ENCODE results near the gene LCORL.
"Not testable (repeated sequence)": the region's sequence is repeated elsewhere in the genome, so short reads cannot be mapped to it uniquely, and the experiment has no call there.

LCORL gene

DNA sequence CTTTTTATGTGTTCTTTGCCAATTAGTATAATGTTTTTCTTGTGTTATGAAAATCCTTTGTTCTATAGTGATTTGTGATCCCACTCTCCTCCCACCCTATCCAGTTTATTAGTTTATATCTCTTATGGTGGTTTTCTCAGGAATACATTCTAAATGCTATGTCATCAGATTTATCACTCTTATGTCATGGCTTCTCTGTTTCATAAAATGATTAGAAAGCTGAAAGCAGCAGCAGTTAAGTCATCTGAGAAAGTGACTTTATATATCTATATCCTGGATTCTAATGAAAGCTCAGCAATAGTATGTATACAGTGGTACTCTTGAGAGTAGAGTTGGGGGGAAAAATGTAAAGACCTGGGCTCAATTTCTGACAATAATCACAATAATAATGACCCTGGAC, 169.6 kb downstream of the LCORL start:
- DNase-seq (ENCODE audit: low read depth) = no peak

DNA sequence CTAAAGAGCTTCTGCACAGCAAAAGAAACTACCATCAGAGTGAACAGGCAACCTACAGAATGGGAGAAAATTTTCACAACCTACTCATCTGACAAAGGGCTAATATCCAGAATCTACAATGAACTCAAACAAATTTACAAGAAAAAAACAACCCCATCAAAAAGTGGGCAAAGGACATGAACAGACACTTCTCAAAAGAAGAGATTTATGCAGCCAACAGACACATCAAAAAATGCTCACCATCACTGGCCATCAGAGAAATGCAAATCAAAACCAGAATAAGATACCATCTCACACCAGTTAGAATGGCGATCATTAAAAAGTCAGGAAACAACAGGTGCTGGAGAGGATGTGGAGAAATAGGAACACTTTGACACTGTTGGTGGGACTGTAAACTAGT, 171.3 kb downstream of the LCORL start:
- not testable (repeated sequence) for DNase-seq (ENCODE audit: low read depth)

DNA sequence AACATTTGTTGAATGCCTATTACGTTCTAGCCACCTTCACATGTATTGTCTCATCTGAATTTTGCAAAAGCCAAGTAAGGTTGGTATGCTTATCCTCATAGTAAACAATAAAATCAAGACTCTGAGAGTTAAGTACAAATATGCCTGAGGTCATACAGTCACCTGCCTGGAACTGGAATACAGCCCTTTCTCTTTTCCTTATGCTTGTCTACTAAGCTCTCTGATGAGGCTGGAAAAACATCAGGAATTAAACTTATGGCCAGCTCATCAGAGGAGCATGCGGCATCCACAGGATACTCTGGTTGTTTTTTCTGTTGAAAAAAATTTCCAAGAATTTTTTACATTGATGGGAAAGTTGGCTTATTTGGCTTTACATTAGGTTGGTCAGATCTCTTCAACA, 175.3 kb downstream of the LCORL start:
- no peak for DNase-seq (ENCODE audit: low read depth)

DNA sequence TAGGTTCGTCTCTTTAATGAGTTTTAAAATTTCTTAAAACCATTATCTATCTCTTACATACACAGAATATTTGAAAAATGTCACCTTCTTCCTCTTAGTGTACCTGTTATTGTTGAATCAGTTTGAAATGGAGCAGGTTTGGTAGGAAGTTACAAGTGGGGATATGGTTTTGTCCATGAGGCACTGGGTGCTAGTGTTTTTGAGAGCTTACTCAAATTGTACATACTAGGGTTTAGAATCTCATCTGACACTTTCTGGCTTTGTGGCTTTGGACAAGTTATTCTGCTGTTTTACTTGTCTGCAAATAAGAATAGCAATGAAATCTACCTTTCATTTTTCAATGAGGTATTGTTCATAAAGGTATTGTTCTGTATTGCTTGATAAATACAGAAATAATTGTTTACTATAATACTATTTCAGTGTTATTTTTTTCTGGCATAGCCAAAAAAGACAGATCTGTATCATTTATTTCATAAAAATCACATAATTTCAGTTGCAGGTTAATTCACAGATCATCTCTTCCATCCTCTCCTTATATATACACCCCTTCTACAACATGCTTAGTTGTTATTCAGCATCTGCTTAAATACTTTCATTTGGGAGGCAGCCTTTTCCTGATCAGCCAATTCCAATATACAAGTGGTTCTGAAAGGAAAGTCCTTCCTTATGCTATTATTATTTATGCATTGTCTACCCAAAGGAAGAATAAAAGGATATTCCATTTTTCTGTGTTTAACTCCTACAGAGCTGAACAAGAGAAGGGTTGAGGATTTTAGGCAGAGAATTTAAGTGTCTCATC, 197.5 kb downstream of the LCORL start:
- DNase-seq (ENCODE audit: low read depth) = no peak

DNA sequence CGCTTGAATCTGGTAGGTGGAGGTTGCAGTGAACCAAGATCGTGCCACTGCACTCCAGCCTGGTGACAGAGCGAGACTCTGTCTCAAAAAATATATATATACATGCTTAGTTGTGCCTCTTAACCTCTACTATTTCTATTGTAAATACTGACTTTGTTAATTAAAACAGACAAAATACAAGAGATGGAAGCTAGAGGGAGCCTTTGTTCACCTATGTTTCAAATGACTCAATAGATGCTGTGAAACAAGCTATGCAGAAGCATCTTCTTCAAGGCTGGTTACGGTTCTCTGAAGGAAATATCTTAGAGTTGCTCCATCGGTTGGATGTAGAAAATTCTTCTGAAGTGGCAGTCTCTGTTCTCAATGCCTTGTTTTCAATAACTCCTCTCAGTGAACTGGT, 204.5 kb downstream of the LCORL start:
- DNase-seq (ENCODE audit: low read depth) = peak; percentile 81

DNA sequence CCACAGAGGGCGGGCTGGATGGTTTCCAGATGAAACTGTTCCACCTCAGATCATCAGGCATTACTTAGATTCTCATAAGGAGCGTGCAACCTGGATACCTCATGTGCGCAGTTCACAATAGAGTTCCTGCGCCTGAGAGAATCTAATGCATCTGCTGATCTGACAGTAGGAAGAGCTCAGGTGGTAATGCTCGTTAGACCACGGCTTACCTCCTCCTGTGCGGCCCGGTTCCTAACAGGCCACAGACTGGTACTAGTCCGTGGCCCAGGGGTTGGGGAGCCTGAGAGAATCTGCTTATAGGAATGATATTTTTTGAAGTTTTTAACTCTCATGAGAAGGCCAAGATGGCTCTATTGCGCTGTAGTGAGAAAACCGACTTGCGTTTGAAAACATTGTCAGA, 205.4 kb downstream of the LCORL start:
- DNase-seq (ENCODE audit: low read depth) = no peak

DNA sequence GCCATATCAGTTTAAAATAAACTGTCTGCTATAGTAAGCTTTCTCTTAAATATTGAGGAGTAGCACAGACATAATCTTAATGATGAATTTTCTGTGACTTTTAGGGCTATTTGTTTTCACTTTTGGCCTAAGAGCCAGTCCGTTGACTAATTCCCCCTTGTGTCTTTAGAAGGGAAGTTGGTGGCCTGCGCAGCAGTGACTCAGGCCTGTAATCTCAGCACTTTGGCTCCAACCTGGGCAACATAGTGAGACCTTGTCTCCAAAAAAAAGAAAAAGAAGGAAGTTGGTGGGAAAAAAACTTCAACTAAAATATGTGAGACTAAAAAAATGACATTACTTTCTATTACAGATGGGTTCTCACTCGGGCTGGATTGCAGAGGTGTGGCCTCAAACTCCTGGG, 207.4 kb downstream of the LCORL start:
- DNase-seq (ENCODE audit: low read depth) = peak; percentile 44

DNA sequence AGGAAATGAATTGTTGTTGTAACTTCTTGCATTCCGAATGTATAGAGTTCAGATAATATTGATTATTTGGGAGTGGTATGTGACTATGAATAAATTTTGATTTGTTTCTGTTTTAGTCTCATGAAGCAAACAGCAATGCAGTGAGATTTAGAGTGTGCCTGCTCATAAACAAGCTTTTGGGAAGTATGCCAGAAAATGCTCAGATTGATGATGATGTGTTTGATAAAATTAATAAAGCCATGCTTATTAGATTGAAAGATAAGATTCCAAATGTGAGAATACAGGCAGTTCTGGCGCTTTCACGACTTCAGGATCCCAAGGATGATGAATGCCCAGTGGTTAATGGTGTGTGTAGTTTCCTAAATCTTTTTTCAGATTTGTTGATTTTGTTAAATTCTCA, 208.8 kb downstream of the LCORL start:
- DNase-seq (ENCODE audit: low read depth) = peak; percentile 4

DNA sequence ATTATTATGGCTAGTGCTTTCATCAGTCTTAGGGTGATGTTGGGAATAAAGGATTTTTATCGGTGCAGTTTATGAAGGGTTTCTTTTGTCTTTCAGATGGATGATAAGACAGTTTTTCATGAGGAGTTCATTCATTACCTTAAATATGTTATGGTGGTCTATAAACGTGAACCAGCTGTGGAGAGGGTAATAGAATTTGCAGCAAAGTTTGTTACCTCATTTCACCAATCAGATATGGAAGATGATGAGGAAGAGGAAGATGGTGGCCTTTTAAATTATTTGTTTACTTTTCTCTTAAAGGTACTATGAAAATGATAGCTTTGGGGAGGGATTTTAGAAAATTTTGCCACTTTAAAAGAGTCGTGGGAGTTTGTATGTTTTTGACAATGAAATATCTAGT, 209.4 kb downstream of the LCORL start:
- DNase-seq (ENCODE audit: low read depth) = no peak

DNA sequence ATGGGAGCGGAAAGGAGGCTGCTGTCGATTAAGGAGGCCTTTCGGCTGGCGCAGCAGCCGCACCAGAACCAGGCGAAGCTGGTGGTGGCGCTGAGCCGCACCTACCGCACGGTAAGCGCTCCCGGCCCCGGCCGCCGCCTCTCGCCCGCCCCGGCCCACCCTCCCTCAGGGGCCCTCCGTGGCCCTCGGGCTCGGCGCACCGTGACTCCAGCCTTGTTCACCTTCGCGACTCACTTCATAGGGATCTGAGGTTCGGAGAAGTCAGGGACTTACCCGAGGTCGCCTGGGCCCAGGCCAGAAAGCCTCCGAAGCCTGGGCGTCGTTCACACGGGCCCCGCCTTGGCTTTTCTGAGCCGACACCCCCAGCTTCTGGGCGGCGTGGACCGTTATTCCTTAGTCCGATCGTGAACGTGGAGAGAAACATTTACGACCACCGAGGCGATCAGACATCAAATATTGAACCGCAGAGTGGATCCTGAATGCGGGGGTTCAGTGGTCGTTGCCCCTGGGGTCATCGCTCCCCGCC, 210.4 kb downstream of the LCORL start:
- no peak for DNase-seq (ENCODE audit: low read depth)

DNA sequence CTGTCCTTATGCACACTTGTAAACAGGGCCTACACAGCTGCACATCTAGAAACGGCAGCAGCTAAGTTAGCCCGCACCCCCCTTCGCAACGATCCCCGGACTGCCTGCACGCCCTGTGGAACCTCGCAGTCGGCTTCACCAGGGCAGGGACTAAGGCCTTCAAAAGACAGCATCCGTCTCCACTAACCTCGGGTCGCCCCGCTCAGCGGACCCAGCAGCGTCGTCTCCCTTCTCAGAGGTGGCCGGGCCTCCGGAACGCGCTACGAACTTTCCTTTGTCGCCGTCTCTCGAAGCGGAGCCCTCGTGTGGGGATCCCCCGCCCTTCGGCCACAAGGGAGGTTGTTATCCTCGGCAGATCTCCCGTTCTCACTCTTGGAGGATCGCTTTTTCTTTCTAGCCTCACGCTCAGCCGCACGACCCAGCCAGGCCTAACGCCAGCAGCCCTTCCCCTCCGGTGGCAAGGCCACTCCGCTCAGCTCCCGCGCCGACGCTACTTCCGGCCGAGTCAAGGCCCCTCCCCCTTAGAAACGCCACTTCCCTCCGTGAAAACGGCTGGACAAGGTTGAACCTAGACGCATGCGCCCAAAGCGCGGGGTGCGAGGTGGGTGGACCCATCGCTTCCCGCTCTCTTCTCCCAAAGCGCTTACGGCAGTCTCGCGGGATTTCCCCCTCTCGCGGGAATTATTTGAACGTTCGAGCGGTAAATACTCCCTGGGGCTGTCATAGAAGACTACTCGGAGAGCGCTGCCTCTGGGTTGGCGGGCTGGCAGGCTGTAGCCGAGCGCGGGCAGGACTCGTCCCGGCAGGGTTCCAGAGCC, 211.1 kb downstream of the LCORL start, which contains the start of the genes DCAF16 and NCAPG:
TSS of gene DCAF16 (minus strand) at position 498 of the 818 bp plus-strand sequence. CDS start 6,616 bp downstream, outside the sequence.
TSS of gene NCAPG (plus strand) at position 720 of the 818 bp plus-strand sequence. CDS start 99 bp downstream, outside the sequence.
- peak; percentile 99 for DNase-seq (ENCODE audit: low read depth)

DNA sequence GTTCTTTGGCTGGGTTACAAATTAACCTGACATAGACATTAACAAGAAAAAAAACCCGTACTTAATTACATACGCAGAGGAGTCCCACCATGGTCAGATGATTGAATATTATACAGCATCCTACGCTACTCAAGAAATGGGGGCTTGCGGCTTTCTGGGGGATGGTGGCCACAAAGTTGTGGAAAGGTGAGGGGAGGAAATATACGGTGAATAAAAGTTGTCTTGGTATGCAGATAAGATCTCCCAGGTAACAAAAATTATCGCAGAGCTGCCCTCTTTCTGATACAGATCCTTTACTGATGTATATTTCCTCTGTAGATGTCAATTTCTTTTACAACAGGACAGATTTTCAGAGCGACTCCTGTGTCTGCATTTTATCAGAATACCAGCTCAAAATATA, 211.9 kb downstream of the LCORL start:
- DNase-seq (ENCODE audit: low read depth) = no peak

DNA sequence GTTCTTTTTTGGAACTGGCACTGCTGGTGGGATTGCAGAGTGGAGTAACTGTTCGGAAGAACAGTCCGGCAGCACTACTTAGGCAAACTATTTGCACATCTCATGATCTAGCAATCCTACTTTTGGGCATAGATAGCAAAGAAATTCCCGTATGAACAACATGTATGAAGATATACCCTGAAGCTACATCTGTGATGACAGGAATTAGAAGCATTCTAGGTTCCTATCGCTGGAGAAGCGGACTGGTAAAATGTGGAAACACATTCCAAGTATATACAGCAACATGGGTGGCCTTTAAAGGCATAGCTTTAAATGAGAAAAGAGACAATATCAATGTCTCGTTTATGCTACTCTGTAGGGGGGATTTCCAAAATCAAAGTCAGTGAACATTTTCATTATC, 214.1 kb downstream of the LCORL start:
- DNase-seq (ENCODE audit: low read depth) = peak; percentile 33

DNA sequence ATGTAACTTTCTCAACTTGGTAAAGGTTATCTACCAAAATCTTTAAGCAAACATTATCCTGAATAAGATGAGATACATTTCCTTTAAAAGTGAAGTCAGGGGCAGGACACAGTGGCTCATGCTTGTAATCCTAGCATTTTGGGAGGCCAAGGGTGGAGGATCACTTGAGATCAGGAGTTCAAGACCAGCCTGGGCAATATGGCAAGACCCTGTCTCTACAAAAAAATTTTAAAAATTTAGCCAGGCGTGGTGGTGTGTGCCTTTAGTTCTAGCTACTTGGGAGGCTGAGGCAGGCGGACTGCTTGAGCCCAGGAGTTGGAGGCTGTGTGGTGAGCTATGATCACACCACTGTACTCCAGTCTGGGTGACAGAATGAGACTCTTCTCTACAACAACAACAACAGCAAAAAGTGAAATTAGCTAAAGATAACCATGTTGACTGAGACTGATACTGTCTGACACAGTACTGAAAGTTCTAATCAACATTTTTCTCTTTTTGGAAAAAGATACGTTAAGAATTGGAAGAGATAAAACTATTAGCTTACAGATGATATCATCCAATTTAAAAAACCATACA, 215.9 kb downstream of the LCORL start:
- DNase-seq (ENCODE audit: low read depth) = no peak

DNA sequence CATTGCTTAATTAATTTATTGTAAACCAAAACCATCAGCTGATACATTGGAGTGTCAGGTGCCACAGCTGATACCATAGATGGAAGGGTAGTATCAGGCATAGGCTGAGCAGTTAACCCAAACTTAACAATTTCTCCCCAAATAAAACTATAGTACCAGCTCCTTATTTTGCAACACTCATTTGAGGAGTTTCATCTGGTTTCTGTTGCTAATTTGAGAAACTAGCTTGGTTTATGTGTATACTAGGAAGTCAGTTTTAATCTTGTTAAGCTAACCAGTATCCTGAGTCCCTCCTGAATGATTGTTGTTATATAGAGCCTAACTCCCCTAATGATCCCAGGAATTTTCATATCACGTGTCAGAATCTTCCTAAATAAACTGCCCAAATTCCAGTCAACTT, 223.7 kb downstream of the LCORL start:
- no peak for DNase-seq (ENCODE audit: low read depth)

DNA sequence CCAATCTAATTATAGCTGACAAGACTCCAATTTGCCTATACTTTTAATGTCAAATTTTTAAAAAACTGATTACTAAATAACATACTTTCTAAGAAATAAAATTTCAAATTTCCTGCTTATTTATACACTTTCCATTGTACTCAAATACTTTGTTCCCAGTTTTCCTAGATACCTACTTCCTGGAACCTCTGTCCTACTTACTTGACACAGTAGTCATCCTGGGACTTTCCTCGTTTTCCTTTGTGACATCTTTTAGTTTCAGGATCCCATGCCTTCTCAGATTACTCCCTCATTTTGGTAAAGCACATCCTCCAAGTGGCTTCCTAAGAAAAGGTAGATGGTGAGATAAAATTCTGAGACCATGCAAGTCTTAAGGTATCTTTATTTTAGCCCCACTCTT, 226.8 kb downstream of the LCORL start:
- no peak for DNase-seq (ENCODE audit: low read depth)

Data from fibroblast of gingiva (primary cell).